ENCODE data around the gene SV2C. TPM values are rescaled to one million over a fixed set of nuclear protein-coding genes. Genes with fewer than 3 reads are reported as not detected.

SV2C gene
- polyA plus RNA-seq, 1 donor (not counting 4 experiments of a cell fraction or from before 2014, with no cell fraction given), result 0.34 TPM

GRCh38 chr5:76234665-76235064, 151.5 kb downstream of the SV2C start:
- dilution Hi-C loops (cut with MboI; ENCODE audit: extremely low pct_ligation_motif_present, low sequenced_read_pairs), result no loop called here
- H4K20me1 ChIP-seq (ENCODE audit: control insufficient read depth, extremely low read depth, insufficient read depth, low read length), result no peaks in the 10 kb centered on the region
- no peak for FAIRE-seq

GRCh38 chr5:76236684-76237083, 153.5 kb downstream of the SV2C start:
- no peak for FAIRE-seq

More at GRCh38 chr5:76234665-76235064, 151.5 kb downstream of the SV2C start:
- Histone ChIP-seq H3K9me3 (ENCODE audit: control insufficient read depth, low read depth, low read length) (no peaks in the 10 kb centered on the region), H3K4me2 (ENCODE audit: control insufficient read depth, extremely low read depth, insufficient read depth, low read depth, low read length) (no peak overlapping the region), H3K36me3 (ENCODE audit: control insufficient read depth in 2 of 2, extremely low read depth in 1 of 2, insufficient read depth in 2 of 2, low read length in 2 of 2) (no peaks in the 10 kb centered on the region), H3K9me1 (ENCODE audit: control insufficient read depth, extremely low read depth, insufficient read depth, low read length) (no peaks in the 10 kb centered on the region), H3K79me2 (ENCODE audit: control insufficient read depth, insufficient read depth, low read length) (no peaks in the 10 kb centered on the region), H2AFZ (ENCODE audit: control insufficient read depth, low read length) (no peak overlapping the region), H3K9ac (ENCODE audit: control insufficient read depth, extremely low read depth, insufficient read depth, low read length) (no peak overlapping the region), H3K4me3 (ENCODE audit: control insufficient read depth in 2 of 3, extremely low read depth in 1 of 3, insufficient read depth in 2 of 3, low read depth in 1 of 3, low read length in 3 of 3) (no peak overlapping the region), H3K27me3 (ENCODE audit: control insufficient read depth, extremely low read depth, insufficient read depth, low read length) (peaks cover 2% of the 10 kb centered on the region), H3K4me1 (ENCODE audit: control insufficient read depth, extremely low read depth, insufficient read depth, low read length) (no peaks in the 10 kb centered on the region), H3K27ac (ENCODE audit: control insufficient read depth, insufficient read depth, low read length) (no peak overlapping the region)
- TF ChIP-seq EZH2 (IDR thresholded peaks at IDR 0.05; ENCODE audit: low read length) (no peak), CTCF (optimal IDR thresholded peaks at IDR 0.05 in 1 of 3, IDR thresholded peaks at IDR 0.05 in 1 of 3, conservative IDR thresholded peaks at IDR 0.05 in 1 of 3; ENCODE audit: extremely low read depth in 1 of 3, insufficient read depth in 2 of 3, low read length in 3 of 3) (no peak)
- no peak for DNase-seq (ENCODE audit: low read depth, low spot score)

More at GRCh38 chr5:76236684-76237083, 153.5 kb downstream of the SV2C start:
- H3K9ac ChIP-seq (ENCODE audit: control insufficient read depth, extremely low read depth, insufficient read depth, low read length), result no peak overlapping the region
- peaks cover 6% of the 10 kb centered on the region for H3K27me3 ChIP-seq (ENCODE audit: control insufficient read depth, extremely low read depth, insufficient read depth, low read length)
- TF ChIP-seq EZH2 (IDR thresholded peaks at IDR 0.05; ENCODE audit: low read length) (no peak), CTCF (optimal IDR thresholded peaks at IDR 0.05 in 1 of 3, IDR thresholded peaks at IDR 0.05 in 1 of 3, conservative IDR thresholded peaks at IDR 0.05 in 1 of 3; ENCODE audit: extremely low read depth in 1 of 3, insufficient read depth in 2 of 3, low read length in 3 of 3) (no peak)
- no peak overlapping the region for H2AFZ ChIP-seq (ENCODE audit: control insufficient read depth, low read length)
- no peaks in the 10 kb centered on the region for H3K4me1 ChIP-seq (ENCODE audit: control insufficient read depth, extremely low read depth, insufficient read depth, low read length)
- no peaks in the 10 kb centered on the region for H3K9me1 ChIP-seq (ENCODE audit: control insufficient read depth, extremely low read depth, insufficient read depth, low read length)
- no peak overlapping the region for H3K4me2 ChIP-seq (ENCODE audit: control insufficient read depth, extremely low read depth, insufficient read depth, low read depth, low read length)
- no peaks in the 10 kb centered on the region for H3K36me3 ChIP-seq (ENCODE audit: control insufficient read depth in 2 of 2, extremely low read depth in 1 of 2, insufficient read depth in 2 of 2, low read length in 2 of 2)
- no peaks in the 10 kb centered on the region for H3K9me3 ChIP-seq (ENCODE audit: control insufficient read depth, low read depth, low read length)
- H3K79me2 ChIP-seq (ENCODE audit: control insufficient read depth, insufficient read depth, low read length), result no peaks in the 10 kb centered on the region
- no peak for DNase-seq (ENCODE audit: low read depth, low spot score)
- dilution Hi-C loops (cut with MboI; ENCODE audit: extremely low pct_ligation_motif_present, low sequenced_read_pairs), result no loop called here
- H4K20me1 ChIP-seq (ENCODE audit: control insufficient read depth, extremely low read depth, insufficient read depth, low read length), result no peaks in the 10 kb centered on the region
- no peak overlapping the region for H3K4me3 ChIP-seq (ENCODE audit: control insufficient read depth in 2 of 3, extremely low read depth in 1 of 3, insufficient read depth in 2 of 3, low read depth in 1 of 3, low read length in 3 of 3)
- no peak overlapping the region for H3K27ac ChIP-seq (ENCODE audit: control insufficient read depth, insufficient read depth, low read length)

Measured in keratinocyte (primary cell).